ENCODE measurements around the gene SPTBN4.

Gene SPTBN4

GRCh38 chr19:40565355-40565754, 98.6 kb downstream of the SPTBN4 start:
- Histone ChIP-seq H3K4me2 (ENCODE audit: low read depth, low read length, poor library complexity, severe bottlenecking) (no peak overlapping the region), H3K79me2 (ENCODE audit: insufficient read depth, low read length) (no peaks in the 10 kb centered on the region), H3K9me3 (ENCODE audit: insufficient read depth, low read depth, low read length) (no peaks in the 10 kb centered on the region), H3K9ac (ENCODE audit: low read depth, low read length, poor library complexity, severe bottlenecking) (no peak overlapping the region), H3K4me3 (ENCODE audit: low read length, poor library complexity, severe bottlenecking) (no peak overlapping the region), H2AFZ (ENCODE audit: low read length) (no peak overlapping the region), H4K20me1 (ENCODE audit: insufficient read depth, low read length, poor library complexity, severe bottlenecking) (no peaks in the 10 kb centered on the region), H3K36me3 (ENCODE audit: insufficient read depth, low read length) (no peaks in the 10 kb centered on the region), H3K27me3 (ENCODE audit: insufficient read depth, low read length, poor library complexity, severe bottlenecking) (no peaks in the 10 kb centered on the region), H3K9me2 (replicated peaks; ENCODE audit: low read depth, low read length) (no peaks in the 10 kb centered on the region), H3F3A (ENCODE audit: low read depth) (no peaks in the 10 kb centered on the region), H3K4me1 (ENCODE audit: insufficient read depth, low read length, poor library complexity, severe bottlenecking) (peaks cover 7% of the 10 kb centered on the region)
- TF ChIP-seq EZH2phosphoT487 (IDR thresholded peaks at IDR 0.05; ENCODE audit: borderline replicate concordance) (no peak), CTCF (conservative IDR thresholded peaks at IDR 0.05; ENCODE audit: low read length) (no peak)

GRCh38 chr19:40565910-40566495, 99.2 kb downstream of the SPTBN4 start:
- Histone ChIP-seq H3K9ac (ENCODE audit: low read depth, low read length, poor library complexity, severe bottlenecking) (no peak overlapping the region), H3K36me3 (ENCODE audit: insufficient read depth, low read length) (no peaks in the 10 kb centered on the region), H3K79me2 (ENCODE audit: insufficient read depth, low read length) (no peaks in the 10 kb centered on the region), H3K9me2 (replicated peaks; ENCODE audit: low read depth, low read length) (no peaks in the 10 kb centered on the region), H3K9me3 (ENCODE audit: insufficient read depth, low read depth, low read length) (no peaks in the 10 kb centered on the region), H3K4me2 (ENCODE audit: low read depth, low read length, poor library complexity, severe bottlenecking) (no peak overlapping the region), H3K4me3 (ENCODE audit: low read length, poor library complexity, severe bottlenecking) (no peak overlapping the region), H3K27me3 (ENCODE audit: insufficient read depth, low read length, poor library complexity, severe bottlenecking) (no peaks in the 10 kb centered on the region), H4K20me1 (ENCODE audit: insufficient read depth, low read length, poor library complexity, severe bottlenecking) (no peaks in the 10 kb centered on the region), H2AFZ (ENCODE audit: low read length) (no peak overlapping the region), H3F3A (ENCODE audit: low read depth) (no peaks in the 10 kb centered on the region), H3K4me1 (ENCODE audit: insufficient read depth, low read length, poor library complexity, severe bottlenecking) (peaks cover 8% of the 10 kb centered on the region)
- no peak for TF ChIP-seq CTCF (conservative IDR thresholded peaks at IDR 0.05; ENCODE audit: low read length)
- no peak for TF ChIP-seq EZH2phosphoT487 (IDR thresholded peaks at IDR 0.05; ENCODE audit: borderline replicate concordance)

GRCh38 chr19:40567040-40567749, 100.4 kb downstream of the SPTBN4 start:
- Histone ChIP-seq H3K27me3 (ENCODE audit: insufficient read depth, low read length, poor library complexity, severe bottlenecking) (no peaks in the 10 kb centered on the region), H3F3A (ENCODE audit: low read depth) (no peaks in the 10 kb centered on the region), H3K36me3 (ENCODE audit: insufficient read depth, low read length) (no peaks in the 10 kb centered on the region), H3K79me2 (ENCODE audit: insufficient read depth, low read length) (no peaks in the 10 kb centered on the region), H3K9me2 (replicated peaks; ENCODE audit: low read depth, low read length) (no peaks in the 10 kb centered on the region), H3K9ac (ENCODE audit: low read depth, low read length, poor library complexity, severe bottlenecking) (no peak overlapping the region), H4K20me1 (ENCODE audit: insufficient read depth, low read length, poor library complexity, severe bottlenecking) (no peaks in the 10 kb centered on the region), H3K4me1 (ENCODE audit: insufficient read depth, low read length, poor library complexity, severe bottlenecking) (peaks cover 6% of the 10 kb centered on the region), H3K4me2 (ENCODE audit: low read depth, low read length, poor library complexity, severe bottlenecking) (no peak overlapping the region), H3K9me3 (ENCODE audit: insufficient read depth, low read depth, low read length) (no peaks in the 10 kb centered on the region), H2AFZ (ENCODE audit: low read length) (no peak overlapping the region), H3K4me3 (ENCODE audit: low read length, poor library complexity, severe bottlenecking) (no peak overlapping the region)
- TF ChIP-seq EZH2phosphoT487 (IDR thresholded peaks at IDR 0.05; ENCODE audit: borderline replicate concordance) (no peak), CTCF (conservative IDR thresholded peaks at IDR 0.05; ENCODE audit: low read length) (no peak)

Measured in Loucy (cell line).